ENCODE data around the gene ENDOV. TPM values are rescaled to one million over a fixed set of nuclear protein-coding genes. Genes with fewer than 3 reads are reported as not detected.

Gene ENDOV
- total RNA-seq, 2 donors from 2014 or later: 27.3 to 46.7 TPM

DNA sequence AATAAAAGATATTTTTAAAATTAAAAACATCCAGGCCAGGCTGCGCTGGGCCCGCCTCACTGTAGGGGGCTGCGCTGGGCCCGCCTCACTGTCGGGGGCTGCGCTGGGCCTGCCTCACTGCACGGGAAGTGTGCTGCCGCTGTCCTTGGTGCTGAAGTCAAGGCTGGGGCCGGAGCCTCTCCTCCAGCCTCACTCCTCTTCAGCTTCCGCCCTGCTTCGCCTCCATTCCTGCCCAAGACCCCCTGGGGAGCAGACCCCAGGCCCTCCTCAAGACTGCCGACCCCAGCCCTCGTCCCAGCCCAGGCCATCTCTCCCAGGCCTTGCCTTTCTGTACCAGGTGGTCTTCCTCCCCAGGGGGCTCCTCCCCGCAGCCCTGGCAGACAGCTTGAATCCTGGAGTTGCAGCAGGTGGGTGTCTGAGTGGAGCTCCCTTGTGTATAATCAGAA is 26.2 kb downstream of the ENDOV start:
- no peak for TF ChIP-seq CTCF (IDR thresholded peaks at IDR 0.05)
- DNase-seq (ENCODE audit: low spot score) (no peak), ATAC-seq (ENCODE audit: insufficient number of reproducible peaks, low FRiP score, low read depth) (no peak)
- Histone ChIP-seq H3K9me3 (no peaks in the 10 kb centered on the region), H3K4me1 (ENCODE audit: control insufficient read depth in 1 of 2, low read depth in 2 of 2) (peaks cover 11 to 26% of the 10 kb centered on the region in 2 donors), H3K36me3 (no peaks in the 10 kb centered on the region), H3K27ac (no peak overlapping the region), H3K27me3 (replicated peaks; ENCODE audit: insufficient read depth) (no peaks in the 10 kb centered on the region), H3K4me3 (no peak overlapping the region)

DNA sequence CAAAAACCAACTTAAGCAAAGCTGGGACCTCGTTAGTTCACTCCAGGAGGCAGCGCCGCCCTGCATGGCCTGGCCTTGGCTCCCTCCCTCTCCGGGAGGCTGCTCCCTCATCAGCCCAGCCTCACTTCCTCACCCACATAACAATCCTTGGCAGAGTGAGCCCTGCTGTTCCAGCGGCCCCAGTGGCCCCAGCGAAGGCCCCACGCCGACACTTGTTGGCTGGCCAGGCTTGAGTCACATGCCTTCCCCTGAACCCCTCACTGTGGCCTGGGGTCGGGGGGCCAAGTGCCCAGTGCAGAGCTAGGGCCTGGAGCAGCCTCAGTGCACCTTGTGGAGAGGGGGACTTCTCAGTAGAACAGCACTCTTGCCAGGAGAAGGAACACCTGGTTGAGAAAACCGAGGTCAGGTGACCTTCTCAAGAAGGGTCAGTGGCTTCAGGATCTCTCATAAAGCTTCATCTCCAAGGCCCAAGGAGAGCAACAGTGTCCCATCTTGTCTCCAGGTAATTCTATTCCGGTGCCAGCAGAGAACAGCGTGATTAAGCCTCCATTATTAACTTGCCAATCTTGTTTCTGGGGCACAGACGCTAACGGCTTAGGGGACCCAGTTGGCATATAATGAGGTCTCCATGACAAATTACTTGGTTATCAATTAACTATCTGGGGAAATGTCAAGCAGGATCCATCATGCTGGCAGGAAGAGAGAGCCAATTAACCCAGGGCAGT is 26.8 kb downstream of the ENDOV start:
- ATAC-seq (ENCODE audit: insufficient number of reproducible peaks, low FRiP score, low read depth): no peak

DNA sequence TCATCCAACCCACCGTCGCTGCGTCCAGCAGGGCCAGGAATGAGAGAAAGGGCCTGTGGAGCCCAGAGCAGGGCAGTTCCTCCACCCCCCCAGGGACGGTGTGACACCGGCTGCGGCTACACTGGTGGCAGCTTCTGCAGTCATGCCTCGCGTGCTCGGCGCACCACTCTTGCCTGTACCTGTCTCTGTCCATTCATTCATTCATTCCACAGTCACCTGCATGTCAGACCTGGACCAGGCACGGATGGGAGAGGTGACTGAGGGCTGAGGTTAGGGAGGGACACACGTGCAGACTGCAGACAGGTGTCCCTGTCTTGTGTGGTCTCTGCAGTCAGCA is 27.3 kb downstream of the ENDOV start:
- peaks cover 11 to 32% of the 10 kb centered on the region in 2 donors for H3K4me1 ChIP-seq (ENCODE audit: control insufficient read depth in 1 of 2, low read depth in 2 of 2)
- H3K27ac ChIP-seq: no peak overlapping the region
- no peak for TF ChIP-seq CTCF (IDR thresholded peaks at IDR 0.05)
- H3K36me3 ChIP-seq: no peaks in the 10 kb centered on the region
- DNase-seq (ENCODE audit: low spot score) (no peak), ATAC-seq (ENCODE audit: insufficient number of reproducible peaks, low FRiP score, low read depth) (no peak)
- no peaks in the 10 kb centered on the region for H3K27me3 ChIP-seq (replicated peaks; ENCODE audit: insufficient read depth)
- no peak overlapping the region for H3K4me3 ChIP-seq
- no peaks in the 10 kb centered on the region for H3K9me3 ChIP-seq

More for the DNA sequence above, 26.8 kb downstream of the ENDOV start:
- H3K36me3 ChIP-seq: no peaks in the 10 kb centered on the region
- no peak overlapping the region for H3K4me3 ChIP-seq
- no peak for TF ChIP-seq CTCF (IDR thresholded peaks at IDR 0.05)
- H3K4me1 ChIP-seq (ENCODE audit: control insufficient read depth in 1 of 2, low read depth in 2 of 2): peaks cover 11 to 32% of the 10 kb centered on the region in 2 donors
- no peak overlapping the region for H3K27ac ChIP-seq
- H3K9me3 ChIP-seq: no peaks in the 10 kb centered on the region
- no peaks in the 10 kb centered on the region for H3K27me3 ChIP-seq (replicated peaks; ENCODE audit: insufficient read depth)
- DNase-seq (ENCODE audit: low spot score): no peak

- Histone ChIP-seq H3K4me3 (no peak overlapping the region), H3K9me3 (no peaks in the 10 kb centered on the region), H3K27me3 (replicated peaks; ENCODE audit: insufficient read depth) (no peaks in the 10 kb centered on the region), H3K27ac (no peak overlapping the region), H3K36me3 (no peaks in the 10 kb centered on the region), H3K4me1 (ENCODE audit: control insufficient read depth in 1 of 2, low read depth in 2 of 2) (peaks cover 11 to 27% of the 10 kb centered on the region in 2 donors)
- no peak for TF ChIP-seq CTCF (IDR thresholded peaks at IDR 0.05)
- ATAC-seq (ENCODE audit: insufficient number of reproducible peaks, low FRiP score, low read depth) (no peak), DNase-seq (ENCODE audit: low spot score) (no peak)
Observed at GRCh38 chr17:80442764-80443163, 27.8 kb downstream of the ENDOV start.

DNA sequence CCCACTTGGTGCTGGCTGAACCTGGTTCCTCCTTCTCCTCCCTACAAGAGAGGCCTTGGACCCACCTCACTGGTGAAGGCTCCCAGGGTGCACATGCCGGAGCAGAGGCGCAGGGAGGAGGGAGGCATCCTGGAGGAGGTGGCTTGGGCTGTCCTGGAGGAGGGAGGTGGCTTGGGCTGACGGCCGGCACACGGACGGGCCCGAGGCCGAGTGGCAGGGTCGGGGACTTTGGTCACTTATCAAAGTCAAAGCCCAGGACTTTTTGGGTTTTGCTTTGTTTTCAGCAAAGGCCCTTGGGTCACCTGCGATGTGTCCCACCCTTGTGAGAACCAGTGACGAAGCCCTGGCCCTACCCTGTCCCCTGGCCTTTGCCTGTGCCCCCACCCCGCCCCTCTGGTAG is 28.5 kb downstream of the ENDOV start:
- Histone ChIP-seq H3K4me1 (ENCODE audit: control insufficient read depth in 1 of 2, low read depth in 2 of 2) (peaks cover 4 to 20% of the 10 kb centered on the region in 2 donors), H3K4me3 (no peak overlapping the region), H3K27ac (no peak overlapping the region), H3K9me3 (no peaks in the 10 kb centered on the region), H3K27me3 (replicated peaks; ENCODE audit: insufficient read depth) (no peaks in the 10 kb centered on the region), H3K36me3 (no peaks in the 10 kb centered on the region)
- DNase-seq (ENCODE audit: low spot score): no peak
- no peak for TF ChIP-seq CTCF (IDR thresholded peaks at IDR 0.05)
- no peak for ATAC-seq (ENCODE audit: insufficient number of reproducible peaks, low FRiP score, low read depth)

Measured in thoracic aorta (tissue), 2 donors.